Stimulated activated CD8-positive, alpha-beta memory T cell treated with anti-CD3 and anti-CD28 coated beads, Interleukin-4, amount 100 ng/mL, for 1 hour (primary cell): ENCODE results near the gene MYMK.

Source experiments
- DNase-seq, 2 donors: peaks; one replicate each; pipeline ENCODE4 v3.0.0-alpha.2; 2020; ENCODE audit warnings: low read depth in 2 of 2, low spot score in 1 of 2

MYMK gene

GRCh38 chr9:133488686-133489252, 36.0 kb downstream of the MYMK start:
- no peak for DNase-seq

- no peak for DNase-seq
These were observed 37.4 kb downstream of the MYMK start for GRCh38 chr9:133487331-133487725.

DNA sequence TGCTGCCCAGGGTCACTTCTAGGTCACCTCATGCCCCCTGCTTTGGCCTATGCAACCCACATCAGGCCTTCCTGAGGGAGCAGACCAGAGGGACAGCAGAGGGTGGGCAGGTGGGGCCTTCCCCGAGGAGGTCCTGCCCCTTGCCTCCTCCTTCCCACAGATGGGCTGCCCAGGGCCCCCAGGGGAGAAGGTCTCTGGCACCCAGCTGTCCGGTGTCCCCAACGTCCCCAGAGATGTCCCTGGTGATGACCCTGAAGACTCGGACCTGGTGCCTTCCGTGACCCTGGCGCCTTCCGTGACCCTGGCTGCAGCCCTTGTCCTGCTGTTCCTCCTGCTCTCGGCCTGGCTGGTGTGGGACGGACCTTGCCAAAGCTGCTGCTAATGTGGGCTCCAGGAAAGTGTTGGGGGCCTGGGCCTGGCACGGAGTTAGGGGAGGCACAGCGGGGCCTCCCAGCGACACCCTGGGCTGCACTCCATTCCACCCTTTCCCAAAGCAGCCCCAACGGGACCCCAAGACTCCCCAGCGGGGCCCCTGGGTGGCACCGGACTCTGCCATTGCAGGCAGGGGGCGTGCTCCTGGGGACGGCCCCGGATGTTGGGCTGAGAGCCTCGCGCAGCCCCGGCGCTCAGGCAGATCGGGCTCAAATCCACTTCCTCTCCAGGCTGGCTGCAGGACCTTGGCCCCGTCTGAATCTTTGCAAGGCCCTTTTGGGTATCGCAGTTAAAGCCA, 39.1 kb downstream of the MYMK start:
- no peak for DNase-seq

- DNase-seq: no peak
These were observed 39.9 kb downstream of the MYMK start for GRCh38 chr9:133484671-133485437.

GRCh38 chr9:133483611-133484010, 41.1 kb downstream of the MYMK start:
- DNase-seq: no peak

- DNase-seq: peak; percentile 59 to 65
These were observed 45.7 kb downstream of the MYMK start, which contains the start of gene SLC2A6 for GRCh38 chr9:133478851-133479711. TSS of gene SLC2A6 (minus strand) at chr9:133479099. CDS start at chr9:133479059, 40 bp downstream.

DNA sequence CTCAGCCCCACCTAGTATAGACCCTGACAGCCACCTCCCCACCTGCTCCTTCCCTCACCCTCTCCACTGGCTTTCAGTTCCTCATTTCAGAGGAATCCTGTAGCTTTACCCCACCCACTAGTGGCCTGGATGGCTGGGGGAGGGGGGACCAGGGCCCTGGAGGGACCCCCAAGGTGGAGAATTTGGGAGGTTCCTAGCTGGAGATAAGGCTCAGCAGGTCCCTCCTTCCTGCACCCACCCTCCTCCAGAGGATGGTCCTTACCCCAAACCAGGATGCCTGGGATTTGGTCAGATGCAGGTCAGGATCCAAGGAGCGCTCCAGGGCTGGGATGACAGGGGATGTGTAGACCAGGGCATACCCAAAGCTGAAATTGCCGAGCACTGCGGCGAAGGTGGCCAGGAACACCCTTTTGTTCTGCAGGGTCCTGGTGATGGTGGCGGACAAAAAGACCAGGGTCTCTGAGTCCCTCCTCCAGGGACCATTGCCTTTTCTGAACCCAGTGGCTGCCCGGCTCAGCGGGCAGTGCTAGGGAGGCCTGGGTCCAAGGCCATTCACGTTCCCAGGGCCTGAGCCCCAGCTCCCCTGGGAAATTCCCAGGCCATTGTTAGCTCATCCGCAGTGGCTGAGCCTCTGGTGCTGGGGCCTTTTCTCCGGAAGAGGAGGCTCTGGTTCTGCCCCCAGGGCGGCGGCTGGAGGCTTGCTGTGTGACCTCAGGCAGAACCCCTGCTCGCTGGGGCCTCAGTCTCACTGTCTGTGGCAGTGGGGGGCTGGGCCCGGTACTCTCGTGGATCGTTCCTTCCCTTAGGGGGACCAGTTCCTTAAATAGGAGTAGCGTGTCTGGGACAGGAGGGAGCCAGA, 46.5 kb downstream of the MYMK start:
- DNase-seq: no peak

DNA sequence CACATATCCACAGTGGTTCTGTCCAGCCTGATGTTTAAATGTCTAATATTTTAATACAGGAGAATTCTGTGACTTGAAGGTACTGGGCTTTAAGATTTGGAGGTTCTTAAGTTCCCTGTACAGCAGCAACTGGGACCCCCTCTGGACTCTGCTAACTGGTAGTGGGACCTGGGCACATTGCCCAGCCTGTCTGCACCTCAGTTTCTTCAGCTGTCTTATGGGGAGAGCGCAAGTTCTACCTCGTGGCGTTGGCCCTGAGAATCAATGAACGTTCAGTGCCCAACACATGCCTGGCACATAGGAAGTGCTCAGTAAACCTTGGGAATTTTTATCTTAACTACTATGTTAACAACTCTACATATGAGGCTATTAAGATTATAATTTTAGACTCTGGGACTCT, 47.3 kb downstream of the MYMK start:
- no peak for DNase-seq

- DNase-seq: no peak
These were observed 47.8 kb downstream of the MYMK start for GRCh38 chr9:133476941-133477340.

- no peak for DNase-seq
These were observed 48.5 kb downstream of the MYMK start for GRCh38 chr9:133476036-133476931.

GRCh38 chr9:133475292-133476012, 49.3 kb downstream of the MYMK start:
- DNase-seq: no peak

- DNase-seq: no peak
These were observed 49.9 kb downstream of the MYMK start for GRCh38 chr9:133474853-133475252.

- DNase-seq: no peak
These were observed 50.5 kb downstream of the MYMK start for GRCh38 chr9:133474215-133474614.

DNA sequence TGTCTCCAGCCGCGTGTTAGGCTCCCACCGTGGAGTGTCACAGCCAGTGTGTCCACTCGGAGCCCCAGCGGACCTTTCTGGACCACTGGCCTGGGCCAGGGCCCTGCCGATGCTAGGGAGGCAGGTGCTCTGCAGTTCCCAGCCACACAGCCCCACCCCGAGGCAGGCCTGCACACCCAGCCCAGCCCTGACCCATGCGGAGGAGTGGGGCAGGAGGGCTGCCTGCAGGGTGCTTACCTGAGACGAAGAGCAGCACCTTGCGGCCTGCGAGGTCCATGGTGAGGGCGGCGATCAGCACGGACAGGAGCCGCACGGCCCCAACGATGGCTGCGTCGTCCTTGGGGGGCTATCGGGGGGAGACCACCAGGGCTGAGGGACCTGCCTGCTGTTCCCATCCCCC, 51.0 kb downstream of the MYMK start:
- DNase-seq: no peak

DNA sequence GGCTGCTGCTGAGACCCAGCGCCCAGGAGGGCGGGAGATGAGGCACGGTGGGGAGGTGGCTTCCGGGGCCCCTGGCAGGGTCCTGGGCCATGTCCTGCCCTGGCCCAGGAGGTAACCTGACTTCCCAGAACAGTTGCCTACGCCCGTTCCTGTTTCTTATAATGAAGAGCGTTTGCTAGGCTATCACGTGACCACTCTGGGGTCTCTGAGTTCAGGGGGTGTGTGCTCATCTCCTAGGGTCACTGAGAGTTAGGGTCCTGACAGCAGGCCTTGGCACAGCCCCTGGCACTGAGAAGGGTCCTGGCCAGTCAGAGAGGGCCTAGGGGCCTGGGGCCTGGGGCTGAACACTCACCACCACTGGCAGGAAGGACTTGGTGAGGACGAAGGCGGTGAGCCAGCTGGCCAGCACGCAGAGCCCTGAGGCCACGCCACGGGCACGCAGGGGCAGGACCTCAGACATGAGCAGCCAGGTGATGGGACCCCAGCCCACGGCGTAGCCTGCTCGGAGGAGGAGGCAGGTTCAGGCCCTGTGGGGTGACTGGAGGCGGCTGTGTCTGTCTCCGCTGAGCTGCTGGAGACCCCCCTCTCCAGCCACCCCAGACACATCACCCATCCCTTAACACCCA, 51.9 kb downstream of the MYMK start:
- no peak for DNase-seq

GRCh38 chr9:133472277-133472645, 52.5 kb downstream of the MYMK start:
- no peak for DNase-seq

GRCh38 chr9:133471551-133472276, 53.0 kb downstream of the MYMK start:
- no peak for DNase-seq

- DNase-seq: no peak
These were observed 53.8 kb downstream of the MYMK start for GRCh38 chr9:133470988-133471387.
